SU-DHL-6 (cell line): Measurements from ENCODE around the gene ACE.

Source experiments
- EZH2phosphoT487 ChIP-seq: fragments of 200-600 bp; sonication (generic), shearing (Covaris generic); conservative IDR thresholded peaks from 2 replicates; pipeline ENCODE4 v1.6.1; 2018; ENCODE audit warnings: mild to moderate bottlenecking, antibody characterized with exemption, low read length, moderate library complexity, mixed read lengths
- TF ChIP-seq, protein P1 (sequence below): fragments of 200-600 bp; sonication (generic); IDR thresholded peaks from one replicate; pipeline ENCODE4 v1.5.1; 2017; ENCODE audit warnings: antibody characterized with exemption, mild to moderate bottlenecking, low read length, moderate library complexity; ENCODE audit not compliant: insufficient read depth, poor library complexity, severe bottlenecking

DNA sequence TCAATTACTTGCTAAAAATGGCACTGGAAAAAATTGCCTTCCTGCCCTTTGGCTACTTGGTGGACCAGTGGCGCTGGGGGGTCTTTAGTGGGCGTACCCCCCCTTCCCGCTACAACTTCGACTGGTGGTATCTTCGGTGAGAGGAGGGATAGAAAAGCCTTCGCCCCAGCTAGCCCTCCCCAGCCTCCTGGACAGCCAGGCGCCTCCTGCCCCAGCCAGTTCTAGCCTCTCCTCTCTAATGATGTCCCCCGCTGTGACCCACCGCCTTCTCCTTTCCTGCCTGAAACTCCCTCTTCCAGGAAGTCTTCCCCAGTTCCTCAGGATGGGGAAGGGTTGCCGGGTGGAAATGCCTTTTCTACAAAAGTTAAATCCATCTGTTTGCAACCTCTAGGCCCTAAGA is 6.2 kb downstream of the ACE start:
- TF ChIP-seq, protein P1, sequence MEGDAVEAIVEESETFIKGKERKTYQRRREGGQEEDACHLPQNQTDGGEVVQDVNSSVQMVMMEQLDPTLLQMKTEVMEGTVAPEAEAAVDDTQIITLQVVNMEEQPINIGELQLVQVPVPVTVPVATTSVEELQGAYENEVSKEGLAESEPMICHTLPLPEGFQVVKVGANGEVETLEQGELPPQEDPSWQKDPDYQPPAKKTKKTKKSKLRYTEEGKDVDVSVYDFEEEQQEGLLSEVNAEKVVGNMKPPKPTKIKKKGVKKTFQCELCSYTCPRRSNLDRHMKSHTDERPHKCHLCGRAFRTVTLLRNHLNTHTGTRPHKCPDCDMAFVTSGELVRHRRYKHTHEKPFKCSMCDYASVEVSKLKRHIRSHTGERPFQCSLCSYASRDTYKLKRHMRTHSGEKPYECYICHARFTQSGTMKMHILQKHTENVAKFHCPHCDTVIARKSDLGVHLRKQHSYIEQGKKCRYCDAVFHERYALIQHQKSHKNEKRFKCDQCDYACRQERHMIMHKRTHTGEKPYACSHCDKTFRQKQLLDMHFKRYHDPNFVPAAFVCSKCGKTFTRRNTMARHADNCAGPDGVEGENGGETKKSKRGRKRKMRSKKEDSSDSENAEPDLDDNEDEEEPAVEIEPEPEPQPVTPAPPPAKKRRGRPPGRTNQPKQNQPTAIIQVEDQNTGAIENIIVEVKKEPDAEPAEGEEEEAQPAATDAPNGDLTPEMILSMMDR: no peak
- no peak for TF ChIP-seq EZH2phosphoT487
